Neural progenitor cell (in vitro differentiated cells): ENCODE data around the gene BDH1.

Experiments
- CTCF ChIP-seq: fragments of 200-600 bp; sonication (generic); IDR thresholded peaks from 2 replicates; pipeline ENCODE4 v1.5.1; 2017; ENCODE audit warnings: antibody characterized with exemption, mild to moderate bottlenecking
- EZH2phosphoT487 ChIP-seq: fragments of 200-600 bp; sonication (generic); IDR thresholded peaks from 2 replicates; pipeline ENCODE4 v1.6.1; 2017; ENCODE audit warnings: antibody characterized with exemption

DNA sequence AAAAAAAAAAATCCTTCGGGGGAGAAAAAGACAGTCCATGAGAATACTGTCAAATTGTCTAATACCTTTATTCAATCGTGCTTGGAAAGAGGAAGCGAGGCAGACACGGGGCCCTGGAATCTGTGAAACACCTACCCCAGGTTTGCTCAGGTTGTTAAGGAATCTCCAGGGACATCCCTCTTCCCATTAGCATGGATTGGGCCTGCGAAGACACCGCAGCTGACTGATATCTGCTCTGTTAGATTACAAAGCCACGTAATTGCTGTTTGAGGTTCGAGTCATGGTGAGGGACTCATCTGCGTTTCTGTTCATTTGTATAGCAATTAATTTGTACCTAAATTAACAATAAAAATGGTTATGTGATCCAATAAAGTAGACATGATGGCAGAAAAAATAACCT is 91.0 kb downstream of the BDH1 start:
- TF ChIP-seq CTCF = no peak
- no peak for TF ChIP-seq EZH2phosphoT487
